ENCODE data around the gene OPN4. TPM values are rescaled to one million over a fixed set of nuclear protein-coding genes. Genes with fewer than 3 reads are reported as not detected.

Gene OPN4
- total and polyA plus RNA-seq, 9 of the 15 experiments (the other 6 are each of a cell fraction or from before 2014, with no cell fraction given), result not detected

- Histone ChIP-seq H3K9me1 (ENCODE audit: control insufficient read depth, insufficient read depth, low read length) (no peaks in the 10 kb centered on the region), H3K27me3 (ENCODE audit: control insufficient read depth in 2 of 2, insufficient read depth in 2 of 2, low read length in 2 of 2) (no peaks in the 10 kb centered on the region), H3K9ac (ENCODE audit: insufficient read depth in 1 of 2, low read depth in 2 of 2, low read length in 2 of 2) (no peak overlapping the region), H3K4me2 (ENCODE audit: insufficient read depth, low read length) (no peak overlapping the region), H4K20me1 (replicated peaks; ENCODE audit: control insufficient read depth, insufficient read depth, low read length) (no peaks in the 10 kb centered on the region), H3K36me3 (ENCODE audit: control insufficient read depth, insufficient read depth, low read length) (no peaks in the 10 kb centered on the region), H3K4me3 (no peak overlapping the region), H3K9me3 (replicated peaks; ENCODE audit: control insufficient read depth, insufficient read depth, low read depth, low read length) (no peaks in the 10 kb centered on the region), H3K27ac (ENCODE audit: extremely low read depth, low read depth, low read length) (no peak overlapping the region), H3K4me1 (replicated peaks in 1 of 2; ENCODE audit: control insufficient read depth in 2 of 2, insufficient read depth in 2 of 2, low read length in 2 of 2) (no peaks in the 10 kb centered on the region), H2AFZ (ENCODE audit: low read depth, low read length) (no peak overlapping the region), H3K79me2 (ENCODE audit: control insufficient read depth, insufficient read depth, low read length) (no peaks in the 10 kb centered on the region)
- ChIA-PET POLR2A (no interaction called here), CTCF (ENCODE audit: low intra/inter-chr PET ratio) (no interaction called here)
- 33% methylated on average over 4 of the region's 5 CpGs for WGBS (ENCODE audit: insufficient coverage, low coverage, missing lambda C conversion rate)
- DNase-seq (ENCODE audit: extremely low read depth in 1 of 4, low spot score in 3 of 4), result no peak
- intact Hi-C loops (cut with micrococcal nuclease) (no loop called here), in situ Hi-C loops (cut with MboI) (no loop called here)
- no peak for FAIRE-seq
- TF ChIP-seq CCNT2 (IDR thresholded peaks at IDR 0.05; ENCODE audit: borderline replicate concordance, extremely low read depth, insufficient read length, low read depth, low read length), result no peak
- TF ChIP-seq ZNF408 (CRISPR knock-in tag; IDR thresholded peaks at IDR 0.05; ENCODE audit: low read depth), result no peak
- no peak for TF ChIP-seq FOXM1 (IDR thresholded peaks at IDR 0.05; ENCODE audit: low read depth)
- no peak for TF ChIP-seq FOXM1 (CRISPR knock-in tag; IDR thresholded peaks at IDR 0.05; ENCODE audit: low read depth)
- no peak for TF ChIP-seq EGR1 (conservative IDR thresholded peaks at IDR 0.05)
- no peak for TF ChIP-seq CCAR2 (IDR thresholded peaks at IDR 0.05; ENCODE audit: low read depth, low read length)
- TF ChIP-seq STAT5B (CRISPR knock-in tag; IDR thresholded peaks at IDR 0.05), result no peak
- TF ChIP-seq ELK1 (CRISPR knock-in tag; IDR thresholded peaks at IDR 0.05), result no peak
- no peak for TF ChIP-seq KHSRP (IDR thresholded peaks at IDR 0.05)
- no peak for TF ChIP-seq RBM22 (IDR thresholded peaks at IDR 0.05; ENCODE audit: low read depth, low read length, poor library complexity, severe bottlenecking)
- no peak for TF ChIP-seq ZNF695 (CRISPR knock-in tag; IDR thresholded peaks at IDR 0.05)
- no peak for TF ChIP-seq PPARD (CRISPR knock-in tag; IDR thresholded peaks at IDR 0.05)
- TF ChIP-seq ZNF696 (CRISPR knock-in tag; conservative IDR thresholded peaks at IDR 0.05), result no peak
- no peak for TF ChIP-seq SRF (CRISPR knock-in tag; IDR thresholded peaks at IDR 0.05)
- TF ChIP-seq TBP (optimal IDR thresholded peaks at IDR 0.05; ENCODE audit: low read depth, low read length), result no peak
- no peak for TF ChIP-seq EHMT2 (IDR thresholded peaks at IDR 0.05)
- TF ChIP-seq, protein P1, sequence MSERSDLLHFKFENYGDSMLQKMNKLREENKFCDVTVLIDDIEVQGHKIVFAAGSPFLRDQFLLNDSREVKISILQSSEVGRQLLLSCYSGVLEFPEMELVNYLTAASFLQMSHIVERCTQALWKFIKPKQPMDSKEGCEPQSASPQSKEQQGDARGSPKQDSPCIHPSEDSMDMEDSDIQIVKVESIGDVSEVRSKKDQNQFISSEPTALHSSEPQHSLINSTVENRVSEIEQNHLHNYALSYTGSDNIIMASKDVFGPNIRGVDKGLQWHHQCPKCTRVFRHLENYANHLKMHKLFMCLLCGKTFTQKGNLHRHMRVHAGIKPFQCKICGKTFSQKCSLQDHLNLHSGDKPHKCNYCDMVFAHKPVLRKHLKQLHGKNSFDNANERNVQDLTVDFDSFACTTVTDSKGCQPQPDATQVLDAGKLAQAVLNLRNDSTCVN (CRISPR knock-in tag; IDR thresholded peaks at IDR 0.05), result no peak
- TF ChIP-seq KAT7 (CRISPR knock-in tag; IDR thresholded peaks at IDR 0.05; ENCODE audit: borderline replicate concordance), result no peak
- TF ChIP-seq, protein P2, sequence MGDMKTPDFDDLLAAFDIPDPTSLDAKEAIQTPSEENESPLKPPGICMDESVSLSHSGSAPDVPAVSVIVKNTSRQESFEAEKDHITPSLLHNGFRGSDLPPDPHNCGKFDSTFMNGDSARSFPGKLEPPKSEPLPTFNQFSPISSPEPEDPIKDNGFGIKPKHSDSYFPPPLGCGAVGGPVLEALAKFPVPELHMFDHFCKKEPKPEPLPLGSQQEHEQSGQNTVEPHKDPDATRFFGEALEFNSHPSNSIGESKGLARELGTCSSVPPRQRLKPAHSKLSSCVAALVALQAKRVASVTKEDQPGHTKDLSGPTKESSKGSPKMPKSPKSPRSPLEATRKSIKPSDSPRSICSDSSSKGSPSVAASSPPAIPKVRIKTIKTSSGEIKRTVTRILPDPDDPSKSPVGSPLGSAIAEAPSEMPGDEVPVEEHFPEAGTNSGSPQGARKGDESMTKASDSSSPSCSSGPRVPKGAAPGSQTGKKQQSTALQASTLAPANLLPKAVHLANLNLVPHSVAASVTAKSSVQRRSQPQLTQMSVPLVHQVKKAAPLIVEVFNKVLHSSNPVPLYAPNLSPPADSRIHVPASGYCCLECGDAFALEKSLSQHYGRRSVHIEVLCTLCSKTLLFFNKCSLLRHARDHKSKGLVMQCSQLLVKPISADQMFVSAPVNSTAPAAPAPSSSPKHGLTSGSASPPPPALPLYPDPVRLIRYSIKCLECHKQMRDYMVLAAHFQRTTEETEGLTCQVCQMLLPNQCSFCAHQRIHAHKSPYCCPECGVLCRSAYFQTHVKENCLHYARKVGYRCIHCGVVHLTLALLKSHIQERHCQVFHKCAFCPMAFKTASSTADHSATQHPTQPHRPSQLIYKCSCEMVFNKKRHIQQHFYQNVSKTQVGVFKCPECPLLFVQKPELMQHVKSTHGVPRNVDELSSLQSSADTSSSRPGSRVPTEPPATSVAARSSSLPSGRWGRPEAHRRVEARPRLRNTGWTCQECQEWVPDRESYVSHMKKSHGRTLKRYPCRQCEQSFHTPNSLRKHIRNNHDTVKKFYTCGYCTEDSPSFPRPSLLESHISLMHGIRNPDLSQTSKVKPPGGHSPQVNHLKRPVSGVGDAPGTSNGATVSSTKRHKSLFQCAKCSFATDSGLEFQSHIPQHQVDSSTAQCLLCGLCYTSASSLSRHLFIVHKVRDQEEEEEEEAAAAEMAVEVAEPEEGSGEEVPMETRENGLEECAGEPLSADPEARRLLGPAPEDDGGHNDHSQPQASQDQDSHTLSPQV (IDR thresholded peaks at IDR 0.05), result no peak
- TF ChIP-seq NELFE (IDR thresholded peaks at IDR 0.05; ENCODE audit: insufficient read depth, insufficient read length), result no peak
- no TSS peak for BruUV-seq (replicated peaks)
- no peak for ATAC-seq
These were observed 41.3 kb upstream of the OPN4 start for GRCh38 chr10:86613096-86613495.
